Neural progenitor cell (in vitro differentiated cells): ENCODE data around the gene PGRMC2.

ENCODE experiments used
- CTCF ChIP-seq: fragments of 200-600 bp; sonication (generic); IDR thresholded peaks from 2 replicates; pipeline ENCODE4 v1.5.1; 2017; ENCODE audit warnings: antibody characterized with exemption, mild to moderate bottlenecking
- EZH2 ChIP-seq: fragments of 200-600 bp; sonication (generic); IDR thresholded peaks from 2 replicates; pipeline ENCODE4 v1.6.1; 2017; ENCODE audit warnings: antibody characterized with exemption, mild to moderate bottlenecking, moderate library complexity

GRCh38 chr4:128241019-128241418 is 46.6 kb downstream of the PGRMC2 start:
- TF ChIP-seq EZH2 (no peak), CTCF (no peak)
